ENCODE results near the gene CCDC93.

DNA sequence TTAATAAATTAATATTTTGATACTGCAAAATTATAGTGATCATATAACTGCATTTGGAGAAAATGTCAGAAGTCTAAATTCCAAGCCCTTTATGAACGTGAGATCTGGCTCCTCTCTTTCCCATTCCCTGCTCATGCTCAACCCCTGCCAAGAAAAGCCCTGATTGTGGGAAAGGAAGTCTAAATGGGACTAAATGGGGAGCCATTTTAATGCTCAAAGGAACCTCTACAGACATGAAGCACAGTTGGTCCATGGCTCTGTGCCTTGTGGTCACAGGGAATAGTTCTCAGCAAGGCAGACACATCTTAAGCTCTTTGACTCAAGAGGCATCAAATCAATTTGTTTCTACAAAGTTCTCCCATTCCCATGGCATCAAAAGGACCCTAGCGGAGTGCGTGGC, 45.1 kb upstream of the CCDC93 start:
- TF ChIP-seq EZH2phosphoT487 (IDR thresholded peaks at IDR 0.05; ENCODE audit: insufficient read depth, low read depth) (no peak), EZH2 (IDR thresholded peaks at IDR 0.05; ENCODE audit: insufficient read depth, poor library complexity, severe bottlenecking) (no peak)
